NCI-H128 (cell line): Measurements from ENCODE around the gene MED25.

Experiments
- DNase-seq: peaks from one replicate; lab custom pipeline; 2025; ENCODE audit not compliant: unreplicated experiment; lab: John Stamatoyannopoulos, UW

MED25 gene

GRCh38 chr19:49798574-49798973 lies 19.5 kb upstream of the MED25 start:
- no peak for DNase-seq

GRCh38 chr19:49799271-49799797 lies 18.8 kb upstream of the MED25 start:
- DNase-seq = no peak

GRCh38 chr19:49799798-49800376 lies 18.2 kb upstream of the MED25 start:
- no peak for DNase-seq

- DNase-seq = no peak
These were observed 17.3 kb upstream of the MED25 start for GRCh38 chr19:49800771-49801170.

- DNase-seq = no peak
These were observed 16.6 kb upstream of the MED25 start for GRCh38 chr19:49801401-49801888.

GRCh38 chr19:49801966-49802661 lies 16.0 kb upstream of the MED25 start:
- peak; percentile 74 for DNase-seq

GRCh38 chr19:49802836-49803528 lies 15.1 kb upstream of the MED25 start:
- DNase-seq = no peak

- no peak for DNase-seq
These were observed 14.6 kb upstream of the MED25 start for GRCh38 chr19:49803529-49803856.

GRCh38 chr19:49805822-49806619 lies 12.1 kb upstream of the MED25 start:
- DNase-seq = no peak

GRCh38 chr19:49806620-49806959 lies 11.5 kb upstream of the MED25 start:
- no peak for DNase-seq

GRCh38 chr19:49807058-49807903 lies 10.8 kb upstream of the MED25 start:
- no peak for DNase-seq

- DNase-seq = no peak
These were observed 10.0 kb upstream of the MED25 start for GRCh38 chr19:49807904-49808675.

- peak; percentile 81 for DNase-seq
These were observed 9.4 kb upstream of the MED25 start for GRCh38 chr19:49808711-49809159.

- peak; percentile 24 for DNase-seq
These were observed 8.7 kb upstream of the MED25 start for GRCh38 chr19:49809160-49809940.

- no peak for DNase-seq
These were observed 8.1 kb upstream of the MED25 start for GRCh38 chr19:49809941-49810389.

GRCh38 chr19:49811328-49811727 lies 6.8 kb upstream of the MED25 start:
- DNase-seq = no peak

- no peak for DNase-seq
These were observed 5.6 kb upstream of the MED25 start for GRCh38 chr19:49812452-49812996.
